ENCODE measurements around the gene CCSER1.

CCSER1 gene

GRCh38 chr4:90127223-90127705 lies at the start of gene CCSER1:
Gene CCSER1, plus strand, starts transcription at chr4:90127394.
- DNase-seq = peak; percentile 93

- DNase-seq = peak; percentile 19
Observed at GRCh38 chr4:90078440-90078839, 48.8 kb upstream of the CCSER1 start.

- DNase-seq = no peak
Observed at GRCh38 chr4:90080116-90080515, 47.1 kb upstream of the CCSER1 start.

- no peak for DNase-seq
Observed at GRCh38 chr4:90081432-90082144, 45.6 kb upstream of the CCSER1 start.

- no peak for DNase-seq
Observed at GRCh38 chr4:90082449-90082848, 44.7 kb upstream of the CCSER1 start.

- DNase-seq = no peak
Observed at GRCh38 chr4:90084277-90084966, 42.8 kb upstream of the CCSER1 start.

- peak; percentile 6 for DNase-seq
Observed at GRCh38 chr4:90084967-90085295, 42.3 kb upstream of the CCSER1 start.

GRCh38 chr4:90093526-90093925 lies 33.7 kb upstream of the CCSER1 start:
- DNase-seq = no peak

GRCh38 chr4:90095000-90095399 lies 32.2 kb upstream of the CCSER1 start:
- peak; percentile 13 for DNase-seq

- peak; percentile 72 for DNase-seq
Observed at GRCh38 chr4:90099812-90100211, 27.4 kb upstream of the CCSER1 start.

GRCh38 chr4:90103991-90104390 lies 23.2 kb upstream of the CCSER1 start:
- no peak for DNase-seq

GRCh38 chr4:90105274-90105673 lies 21.9 kb upstream of the CCSER1 start:
- peak; percentile 16 for DNase-seq

GRCh38 chr4:90112715-90113114 lies 14.5 kb upstream of the CCSER1 start:
- no peak for DNase-seq

- no peak for DNase-seq
Observed at GRCh38 chr4:90113881-90114457, 13.2 kb upstream of the CCSER1 start.

GRCh38 chr4:90118527-90119195 lies 8.5 kb upstream of the CCSER1 start:
- DNase-seq = no peak

- peak; percentile 43 for DNase-seq
Observed at GRCh38 chr4:90120037-90120436, 7.2 kb upstream of the CCSER1 start.

- no peak for DNase-seq
Observed at GRCh38 chr4:90120815-90121214, 6.4 kb upstream of the CCSER1 start.

GRCh38 chr4:90121676-90122354 lies 5.4 kb upstream of the CCSER1 start:
- DNase-seq = no peak

GRCh38 chr4:90122355-90122748 lies 4.8 kb upstream of the CCSER1 start:
- no peak for DNase-seq

- DNase-seq = no peak
Observed at GRCh38 chr4:90124276-90124675, 2.9 kb upstream of the CCSER1 start.

- DNase-seq = peak; percentile 9
Observed at GRCh38 chr4:90126805-90127204, 389 bp upstream of the CCSER1 start.

- DNase-seq = peak; percentile 51
Observed at GRCh38 chr4:90127706-90128345, 632 bp downstream of the CCSER1 start.

Measured in hematopoietic multipotent progenitor cell treated with erythropoietin and hydrocortisone succinate and interleukin-3 and kit ligand, for 4 days (in vitro differentiated cells).